CD1c-positive myeloid dendritic cell (primary cell): ENCODE data around the gene ERVMER34-1.

Source experiments
- DNase-seq: peaks from one replicate; pipeline ENCODE4 v3.0.0-alpha.2; 2016; ENCODE audit errors: extremely low spot score

ERVMER34-1 gene

DNA sequence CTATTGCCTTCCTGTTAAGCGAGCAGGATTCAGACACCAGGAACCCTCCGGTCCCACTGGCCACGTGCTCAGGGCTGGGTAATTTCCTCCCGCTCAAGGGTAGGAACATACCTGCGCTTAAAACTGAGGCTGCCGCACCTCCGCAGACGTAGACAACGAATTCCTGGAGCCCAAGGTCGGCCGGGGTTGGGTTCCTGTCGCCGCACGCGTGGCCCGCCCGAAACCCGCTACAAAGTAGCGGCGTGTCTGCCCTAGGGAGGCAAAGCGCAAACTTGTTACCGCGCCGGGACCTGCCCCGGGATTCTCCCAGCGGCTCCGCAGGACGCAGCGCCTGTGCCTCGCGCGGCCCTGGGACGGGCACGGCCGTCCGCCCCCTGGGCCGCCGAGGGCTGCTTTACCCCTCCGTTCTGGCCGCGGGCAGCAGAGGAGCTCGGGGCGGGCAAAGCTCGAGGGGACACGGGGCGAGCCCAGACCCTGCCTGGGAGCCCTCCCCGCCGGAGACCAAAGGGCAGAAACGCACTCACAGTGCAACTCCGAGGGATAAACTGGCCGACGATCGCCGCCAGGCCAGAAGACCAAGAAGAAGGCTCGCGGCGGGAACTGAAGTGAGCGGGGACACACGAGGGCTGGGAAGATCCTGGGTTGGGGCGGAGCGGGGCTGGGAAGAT is at the start of gene ERVMER34-1:
TSS of gene ERVMER34-1 (minus strand) at position 607 of the 668 bp plus-strand sequence. CDS start 5,905 bp downstream, outside the sequence.
- DNase-seq: no peak

GRCh38 chr4:52799813-52800212 is 48.6 kb upstream of the ERVMER34-1 start:
- DNase-seq: no peak

DNA sequence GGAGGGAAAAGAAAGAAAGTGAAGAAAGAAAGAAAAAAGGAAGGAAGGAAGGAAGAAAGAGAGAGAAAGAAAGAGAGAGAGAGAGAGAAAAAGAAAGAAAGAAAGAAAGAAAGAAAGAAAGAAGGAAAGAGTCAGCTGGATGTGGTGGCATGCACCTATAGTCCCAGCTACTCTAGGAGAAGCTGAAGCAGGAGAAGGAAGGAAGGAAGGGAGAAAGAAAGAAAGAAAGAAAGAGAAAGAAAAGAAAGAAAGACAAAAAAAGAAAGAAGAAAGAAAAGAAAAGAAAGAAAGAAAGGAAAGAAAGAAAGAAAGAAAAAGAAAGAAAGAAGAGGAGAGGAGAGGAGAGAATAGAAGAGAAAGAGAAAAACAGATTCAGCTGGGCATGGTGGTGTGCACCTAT is 44.3 kb upstream of the ERVMER34-1 start:
- DNase-seq: no peak

DNA sequence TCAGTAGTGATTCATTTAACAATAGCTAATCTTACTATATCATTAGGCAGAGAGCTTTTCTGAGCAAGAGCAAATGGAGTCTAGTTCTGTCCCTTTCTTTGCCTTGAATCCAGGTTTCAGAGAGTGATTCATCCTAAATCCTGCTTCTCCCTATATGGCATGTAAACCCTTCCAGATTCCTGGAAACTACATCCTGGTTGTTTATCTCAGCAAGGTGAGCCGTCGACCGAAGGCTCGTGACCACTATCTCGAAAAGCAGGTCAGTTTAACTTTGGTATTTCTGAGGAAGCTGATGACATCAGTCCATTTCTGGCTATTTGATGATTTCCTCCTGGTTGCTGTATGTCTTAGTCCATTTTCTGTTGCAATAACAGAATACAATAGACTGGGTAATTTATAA is 40.7 kb upstream of the ERVMER34-1 start:
- DNase-seq: no peak

- DNase-seq: no peak
These were observed 38.5 kb upstream of the ERVMER34-1 start for GRCh38 chr4:52789774-52790173.

DNA sequence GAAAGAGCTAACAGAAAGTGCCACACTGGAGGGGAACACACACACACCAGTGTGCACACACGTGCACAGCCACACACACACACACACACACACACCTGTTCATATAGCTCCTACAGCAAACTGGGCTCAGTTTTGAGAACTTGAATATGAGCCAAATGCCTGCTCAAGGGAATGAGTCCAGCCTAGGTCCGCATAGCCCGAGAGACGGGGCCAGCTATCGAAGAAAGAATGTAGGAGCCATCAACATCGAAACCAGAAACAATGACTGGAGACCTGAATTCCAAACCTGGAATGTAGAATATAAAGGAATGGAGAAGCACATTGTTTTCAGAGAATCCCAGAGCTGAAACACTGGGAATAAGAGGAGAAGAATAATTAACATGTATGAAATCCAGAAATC is 37.6 kb upstream of the ERVMER34-1 start:
- DNase-seq: no peak

GRCh38 chr4:52783069-52783468 is 31.8 kb upstream of the ERVMER34-1 start:
- DNase-seq: no peak

GRCh38 chr4:52780617-52781354 is 29.6 kb upstream of the ERVMER34-1 start:
- DNase-seq: no peak

DNA sequence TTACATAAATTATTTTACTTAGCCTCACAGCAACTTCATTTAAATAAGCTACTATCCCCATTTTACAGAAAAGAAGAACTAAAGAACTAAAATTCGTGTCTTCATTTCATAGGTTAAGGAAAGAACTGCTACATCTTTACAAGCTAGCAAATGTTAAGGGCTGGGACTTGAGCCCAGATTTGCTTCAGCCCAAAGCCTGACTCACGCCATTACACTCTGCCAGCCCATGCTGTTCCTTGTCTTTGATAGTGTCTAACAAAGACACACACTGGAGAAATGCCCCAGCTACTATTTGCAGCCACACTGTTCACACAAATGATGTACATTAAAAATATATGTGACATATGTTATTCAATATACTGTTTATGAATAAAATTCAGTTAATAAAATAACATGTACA is 29.0 kb upstream of the ERVMER34-1 start:
- no peak for DNase-seq

GRCh38 chr4:52760256-52760655 is 9.0 kb upstream of the ERVMER34-1 start:
- no peak for DNase-seq

DNA sequence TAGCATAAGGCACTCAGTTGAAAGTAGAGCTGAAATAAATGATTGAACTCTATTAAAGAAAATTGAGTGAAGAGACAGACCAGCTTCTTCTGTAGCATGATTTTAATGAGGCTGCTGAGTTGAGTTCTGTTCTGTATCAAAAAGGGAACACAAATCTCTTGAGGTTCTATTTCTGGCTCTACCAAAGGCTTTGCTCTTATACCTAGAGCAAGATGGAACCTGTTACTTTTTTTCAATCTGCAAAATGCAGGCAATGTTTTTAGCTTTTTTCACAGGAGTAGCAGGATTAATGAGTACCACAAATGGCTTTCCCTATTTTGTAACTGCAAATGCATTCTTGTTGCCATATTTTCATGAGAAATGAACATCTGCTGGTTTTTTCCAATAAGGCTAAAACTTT is 4.2 kb upstream of the ERVMER34-1 start:
- DNase-seq: no peak

DNA sequence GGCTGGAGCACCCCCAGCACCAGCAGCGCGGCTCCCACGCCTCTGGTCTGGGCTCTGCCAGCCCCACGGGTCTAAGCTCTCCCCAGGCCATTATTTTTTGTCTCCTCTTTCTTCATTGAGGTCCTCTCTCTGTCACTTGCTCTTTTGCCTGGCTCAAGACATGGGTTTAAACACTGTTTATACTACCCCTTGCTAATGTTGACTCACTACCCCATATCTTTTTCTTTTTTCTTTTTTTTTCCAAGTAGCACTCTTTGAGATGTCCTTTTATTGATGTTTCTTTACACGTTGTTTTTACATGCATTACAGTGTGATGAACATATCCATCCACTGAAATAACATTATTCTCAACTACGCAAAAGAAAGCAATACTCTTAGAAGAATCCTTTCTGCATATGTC is 1.7 kb upstream of the ERVMER34-1 start:
- DNase-seq: no peak

- DNase-seq: no peak
These were observed 274 bp upstream of the ERVMER34-1 start for GRCh38 chr4:52751487-52751911.

DNA sequence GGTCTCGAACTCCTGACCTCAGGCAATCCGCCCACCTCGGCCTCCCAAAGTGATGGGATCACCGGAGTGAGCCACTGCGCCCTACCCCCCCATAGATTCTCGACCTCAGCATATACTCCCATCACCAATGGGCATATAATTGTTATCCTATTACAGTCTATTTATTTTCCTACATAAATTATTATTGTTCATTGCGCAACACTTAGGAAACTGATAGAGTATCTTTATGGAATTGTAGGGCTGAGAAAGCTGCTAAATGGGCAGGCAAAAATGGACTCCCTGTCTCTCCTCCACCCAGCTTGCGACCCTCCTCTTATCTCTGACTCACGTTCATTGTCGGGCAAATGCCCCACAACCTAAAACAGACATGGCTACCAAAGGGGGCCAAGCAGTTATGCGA is 1.0 kb downstream of the ERVMER34-1 start:
- DNase-seq: no peak

GRCh38 chr4:52748432-52748831 is 2.8 kb downstream of the ERVMER34-1 start:
- DNase-seq: no peak

GRCh38 chr4:52744588-52744987 is 6.6 kb downstream of the ERVMER34-1 start:
- no peak for DNase-seq

GRCh38 chr4:52743444-52744019 is 7.7 kb downstream of the ERVMER34-1 start:
- no peak for DNase-seq

GRCh38 chr4:52729586-52729985 is 21.6 kb downstream of the ERVMER34-1 start:
- no peak for DNase-seq

DNA sequence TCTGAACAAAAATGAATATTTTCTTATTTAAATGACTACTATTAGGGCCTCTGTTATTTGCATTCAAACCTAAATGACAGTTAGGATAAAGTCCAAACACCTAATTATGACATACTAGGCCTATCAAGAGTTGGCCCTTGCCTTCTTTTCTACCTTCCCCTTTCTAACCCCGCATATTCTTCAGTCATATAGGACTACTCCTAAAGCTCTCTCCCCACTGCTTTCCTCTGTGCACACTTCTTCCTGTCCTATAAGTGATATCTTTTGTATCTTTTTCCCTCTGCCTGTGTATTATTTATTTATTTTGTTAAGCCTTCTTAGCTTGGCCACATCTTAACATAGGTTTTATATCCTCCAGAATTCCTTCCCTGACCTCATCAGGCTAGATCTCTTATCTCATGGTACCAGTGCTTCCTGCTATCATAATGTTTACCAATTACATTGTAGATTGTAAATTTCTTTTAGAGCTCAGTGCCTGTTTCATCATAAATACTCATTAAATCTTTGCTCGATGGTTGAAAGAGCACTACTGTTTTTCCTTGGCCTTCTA is 22.5 kb downstream of the ERVMER34-1 start:
- no peak for DNase-seq

GRCh38 chr4:52726826-52727580 is 24.2 kb downstream of the ERVMER34-1 start:
- no peak for DNase-seq

DNA sequence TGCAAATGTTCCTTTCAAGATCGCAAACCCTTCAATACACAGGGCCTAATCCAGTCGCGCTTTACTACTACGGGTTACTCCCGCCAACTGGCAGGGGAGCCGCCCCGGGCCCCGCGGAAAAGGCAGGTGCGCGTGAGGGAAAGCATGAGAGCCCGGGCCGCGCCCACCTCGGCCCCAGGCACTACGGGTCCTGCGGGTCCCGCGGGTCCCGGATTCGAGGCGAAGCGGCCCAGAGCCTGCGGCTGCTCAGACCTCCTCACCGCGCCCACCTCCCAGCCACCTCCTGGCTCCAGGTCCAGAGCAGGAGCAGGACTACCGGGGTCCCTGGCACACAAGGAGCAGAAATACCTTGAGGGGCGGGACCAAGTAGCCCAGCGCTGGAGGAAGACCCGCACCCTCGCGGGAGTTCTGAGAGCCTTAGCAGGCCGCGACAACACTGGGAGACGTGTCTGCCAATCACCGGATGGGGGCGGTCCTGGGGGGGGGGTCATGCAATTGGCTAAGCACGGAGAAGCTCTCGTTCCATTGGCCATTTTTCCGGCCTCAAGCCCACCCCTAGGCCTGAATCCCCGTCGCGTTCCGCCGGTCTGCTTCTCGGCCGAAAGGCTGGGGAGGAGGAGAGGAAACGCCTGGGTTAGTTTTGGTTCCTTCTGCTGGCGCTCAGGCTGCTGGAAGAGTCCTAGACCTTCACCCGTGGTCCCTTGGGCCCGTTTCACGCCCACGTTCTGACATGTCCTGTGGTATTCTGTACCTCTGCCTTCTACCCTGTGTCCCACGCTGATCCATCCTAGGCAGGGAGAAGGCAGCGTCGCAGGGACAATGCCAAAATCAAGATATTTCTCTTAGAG is 29.0 kb downstream of the ERVMER34-1 start:
- DNase-seq: peak; percentile 95
